ENCODE results near the gene KCMF1.
A peak's percentile ranks its signal among the peaks of the same experiment; 100 is the strongest.

KCMF1 gene

DNA sequence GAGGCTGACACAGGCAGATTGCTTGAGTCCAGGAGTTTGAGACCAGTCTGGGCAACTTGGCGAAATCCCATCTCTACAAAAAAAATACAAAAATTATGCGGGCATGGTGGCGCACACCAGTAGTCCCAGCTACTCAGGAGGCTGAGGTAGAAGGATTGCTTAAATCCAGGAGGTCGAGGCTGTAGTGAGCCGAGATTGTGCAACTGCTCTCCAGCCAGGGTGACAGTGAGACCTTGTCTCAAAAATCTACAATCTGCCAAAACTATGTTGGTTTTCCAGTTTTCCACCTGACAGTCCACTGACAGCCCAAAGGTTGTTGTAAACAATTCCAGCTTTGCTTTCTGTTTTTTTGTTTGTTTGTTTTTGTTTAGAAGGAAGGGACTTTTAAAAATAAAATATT lies 51.3 kb downstream of the KCMF1 start:
- no peak for DNase-seq (ENCODE audit: low read depth, low spot score)

DNA sequence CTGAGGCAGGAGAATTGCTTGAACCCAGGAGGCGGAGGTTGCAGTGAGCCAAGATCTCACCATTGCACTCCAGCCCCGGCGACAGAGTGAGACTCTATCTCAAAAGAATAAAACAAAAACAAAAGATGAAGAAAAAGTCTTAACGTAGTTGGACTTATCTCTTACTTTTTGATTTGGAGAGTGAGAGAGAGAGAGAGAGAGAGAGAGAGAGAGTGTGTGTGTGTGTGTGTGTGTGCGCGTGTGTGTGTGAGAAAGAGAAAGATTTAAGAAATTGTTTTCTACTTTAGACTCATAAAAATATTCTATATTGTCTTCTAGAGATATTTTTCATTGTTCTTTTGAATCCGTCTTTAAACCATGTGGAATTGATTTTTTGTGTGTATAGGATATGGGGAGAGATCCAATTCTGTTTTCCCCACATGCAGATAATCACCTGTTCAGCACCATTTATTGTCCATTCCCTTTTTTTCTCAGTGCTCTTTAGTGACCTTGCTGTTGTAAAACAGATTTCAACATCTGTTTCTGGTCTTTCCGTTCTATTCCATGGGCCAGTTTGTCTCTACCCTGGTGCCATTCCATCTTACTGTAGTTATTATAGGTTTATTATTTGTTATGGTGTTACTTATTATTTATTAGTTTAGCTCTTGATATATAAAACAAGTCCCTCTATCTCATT lies 53.5 kb downstream of the KCMF1 start:
- no peak for DNase-seq (ENCODE audit: low read depth, low spot score)

DNA sequence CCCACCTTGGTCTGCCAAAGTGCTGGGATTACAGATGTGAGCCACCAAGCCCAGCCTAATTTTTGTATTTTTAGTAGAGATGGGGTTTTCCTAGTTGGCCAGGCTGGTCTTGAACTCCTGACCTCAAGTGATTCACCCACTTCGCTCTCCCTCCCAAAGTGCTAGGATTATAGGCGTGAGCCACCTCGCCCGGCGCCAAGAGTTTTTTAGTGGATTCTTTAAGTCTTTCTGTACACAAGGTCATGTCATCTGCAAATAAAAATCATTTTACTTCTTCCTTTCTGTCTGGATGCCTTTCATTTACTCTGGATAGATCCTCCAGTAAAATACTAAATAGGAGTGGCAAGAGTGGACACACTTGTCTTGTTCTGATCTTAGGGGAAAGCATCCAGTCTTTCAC lies 61.7 kb downstream of the KCMF1 start:
- DNase-seq (ENCODE audit: low read depth, low spot score): no peak

DNA sequence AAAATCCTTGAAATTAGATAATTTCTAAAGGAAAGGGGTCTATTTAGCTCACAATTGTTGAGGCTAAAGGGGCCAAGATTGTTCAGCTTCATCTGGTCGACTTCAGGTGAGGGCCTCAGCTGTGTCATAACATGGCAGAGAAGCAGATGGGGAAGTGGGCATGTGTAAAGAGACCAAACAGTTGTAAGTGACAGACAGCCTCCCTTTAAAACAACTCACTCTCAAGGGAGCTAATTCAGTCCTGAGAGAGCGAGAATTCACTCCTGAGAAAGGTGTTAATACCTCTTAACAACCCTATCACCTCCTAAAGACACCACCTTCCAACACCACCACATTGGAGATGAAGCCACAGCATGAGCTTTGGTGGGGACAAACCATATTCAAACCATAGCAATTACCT lies 62.4 kb downstream of the KCMF1 start:
- no peak for DNase-seq (ENCODE audit: low read depth, low spot score)

DNA sequence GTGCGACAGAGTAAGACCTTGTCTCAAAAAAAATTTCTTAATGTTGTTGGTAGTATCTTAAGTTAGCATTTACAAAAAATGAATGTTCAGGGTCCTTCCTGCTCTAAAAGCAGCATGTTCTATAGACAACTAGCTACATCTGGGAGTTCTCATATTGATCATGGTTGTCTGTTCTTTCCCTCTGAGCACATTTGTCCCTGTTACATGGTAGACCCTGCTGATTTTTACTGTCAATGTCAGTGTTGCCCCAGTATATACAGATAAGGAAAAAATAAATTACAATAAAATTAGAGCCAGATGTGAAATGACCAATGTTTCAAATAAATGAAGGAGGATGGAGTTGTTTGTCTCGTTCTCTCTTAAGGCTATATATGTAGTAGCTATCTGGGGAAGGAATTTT lies 63.2 kb downstream of the KCMF1 start:
- no peak for DNase-seq (ENCODE audit: low read depth, low spot score)

DNA sequence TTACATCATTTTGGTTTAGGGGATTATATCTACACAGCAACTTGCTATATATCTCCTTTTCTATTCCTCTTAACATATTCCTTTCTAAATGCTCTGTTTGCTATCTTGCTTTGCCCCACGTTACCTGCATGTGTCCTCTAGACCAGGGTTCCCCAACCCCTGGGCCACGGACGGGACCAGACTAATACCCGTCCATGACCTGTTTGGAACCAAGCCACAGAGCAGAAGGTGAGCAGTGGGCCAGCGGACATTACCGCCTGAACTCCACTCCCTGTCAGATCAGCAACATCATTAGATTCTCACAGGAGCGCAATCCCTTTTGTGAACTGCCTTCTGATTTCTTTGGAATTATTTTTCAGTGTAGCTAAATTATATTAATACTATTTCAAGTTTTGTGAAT lies 66.7 kb downstream of the KCMF1 start:
- no peak for DNase-seq (ENCODE audit: low read depth, low spot score)

DNA sequence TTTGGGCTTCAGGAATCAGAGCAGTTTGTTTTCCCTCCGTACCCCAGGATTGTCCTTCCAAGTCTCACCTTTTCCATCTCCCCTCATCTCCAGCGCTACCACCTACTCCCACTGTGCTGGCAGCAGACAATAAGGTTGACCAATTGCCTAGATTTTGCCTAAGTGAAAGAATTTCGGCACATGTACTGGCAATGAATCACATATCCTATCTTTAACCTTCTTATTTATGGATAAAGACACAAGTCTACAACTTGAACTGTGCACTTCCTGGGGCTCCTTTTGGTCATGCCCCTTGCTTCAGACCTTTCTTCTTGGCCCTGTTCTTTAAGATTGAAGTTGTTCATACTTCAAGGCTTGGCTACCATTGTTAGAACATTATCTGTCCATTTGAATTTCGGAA lies 71.4 kb downstream of the KCMF1 start:
- no peak for DNase-seq (ENCODE audit: low read depth, low spot score)

DNA sequence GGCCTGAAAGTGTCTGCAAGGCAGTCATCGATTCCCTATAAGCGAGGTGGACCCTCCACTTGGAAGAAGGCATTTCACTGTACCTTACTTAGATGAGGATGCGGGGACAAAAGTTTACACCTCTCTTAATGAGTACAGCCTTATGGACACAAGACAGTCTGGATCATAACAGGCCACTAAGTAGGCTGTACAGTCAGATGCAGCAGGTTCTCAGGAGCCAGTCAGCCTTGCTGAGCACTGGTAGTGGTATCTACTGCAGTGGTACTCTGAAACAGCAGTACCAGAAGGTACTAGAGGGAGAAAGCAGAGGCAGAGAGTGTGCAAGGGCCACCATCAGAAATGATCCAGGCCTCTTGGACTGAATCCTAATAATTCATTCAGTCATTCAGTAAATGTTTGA lies 77.6 kb downstream of the KCMF1 start:
- DNase-seq (ENCODE audit: low read depth, low spot score): no peak

DNA sequence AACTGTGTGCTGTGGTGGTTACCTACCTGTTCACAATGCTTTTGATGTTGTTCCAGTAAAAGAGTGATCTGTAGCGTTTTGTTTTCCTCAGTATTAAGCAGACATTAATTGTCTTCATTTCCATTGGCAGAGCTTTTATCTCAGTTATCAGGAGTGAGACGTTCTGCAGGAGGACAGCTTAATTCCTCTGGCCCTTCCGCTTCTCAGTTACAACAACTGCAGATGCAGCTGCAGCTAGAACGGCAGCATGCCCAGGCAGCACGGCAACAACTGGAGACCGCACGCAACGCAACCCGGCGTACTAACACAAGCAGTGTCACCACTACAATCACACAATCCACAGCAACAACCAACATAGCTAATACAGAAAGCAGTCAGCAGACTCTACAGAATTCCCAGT lies 78.3 kb downstream of the KCMF1 start:
- DNase-seq (ENCODE audit: low read depth, low spot score): no peak

DNA sequence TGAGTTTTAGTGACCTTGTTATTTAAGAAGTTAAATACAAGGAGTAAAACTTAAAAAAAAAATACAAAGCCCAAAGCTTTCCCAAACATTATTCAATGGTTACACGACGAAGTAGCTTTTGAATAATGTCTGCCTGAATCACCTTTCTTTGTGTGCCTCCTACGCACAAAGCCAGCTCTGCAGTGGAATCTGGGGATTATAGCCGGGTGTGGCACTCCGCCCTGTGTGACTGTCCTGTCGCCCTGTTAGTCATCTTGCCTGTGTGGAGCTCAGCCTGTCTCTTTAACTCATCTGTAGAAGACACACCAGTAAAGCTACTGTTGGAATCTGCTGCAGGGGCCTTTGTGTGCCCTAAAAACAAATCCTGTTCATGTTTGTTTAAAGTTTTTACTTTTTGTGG lies 82.8 kb downstream of the KCMF1 start:
- DNase-seq (ENCODE audit: low read depth, low spot score): no peak

DNA sequence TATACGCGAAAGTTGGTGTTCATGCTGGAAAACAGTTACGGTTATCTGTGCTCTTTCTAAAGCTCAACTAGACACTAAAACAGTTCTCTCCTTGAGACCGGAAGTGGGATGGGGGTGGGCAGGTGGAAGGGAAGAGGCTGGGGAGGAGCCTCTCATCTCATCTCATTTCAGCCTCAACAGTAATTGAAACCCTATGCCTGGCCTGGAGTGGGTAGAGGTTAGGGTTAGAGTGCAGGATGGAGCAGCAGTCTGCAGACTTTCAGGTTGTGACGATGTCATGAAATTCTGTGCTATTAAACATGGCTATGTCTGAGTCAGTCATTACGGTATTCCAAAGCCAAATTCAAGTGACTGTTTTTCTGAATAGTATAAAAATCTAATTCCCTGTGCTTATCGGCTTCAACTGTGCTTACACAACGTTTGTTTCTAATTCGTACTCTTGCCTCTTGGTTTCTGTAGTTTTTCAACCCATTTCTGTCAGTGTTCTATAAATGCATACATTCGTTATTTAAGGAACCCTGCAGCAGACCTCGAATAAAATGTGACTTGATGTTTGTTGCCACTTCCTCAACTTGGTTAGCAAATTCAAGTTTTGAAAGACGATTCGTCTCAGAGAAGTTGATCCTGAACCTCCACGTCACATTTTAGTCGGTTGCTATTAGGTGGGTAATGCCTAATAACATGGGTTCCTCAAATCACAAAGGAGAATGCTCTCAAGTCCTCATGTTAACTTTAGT lies 86.4 kb downstream of the KCMF1 start:
- no peak for DNase-seq (ENCODE audit: low read depth, low spot score)

DNA sequence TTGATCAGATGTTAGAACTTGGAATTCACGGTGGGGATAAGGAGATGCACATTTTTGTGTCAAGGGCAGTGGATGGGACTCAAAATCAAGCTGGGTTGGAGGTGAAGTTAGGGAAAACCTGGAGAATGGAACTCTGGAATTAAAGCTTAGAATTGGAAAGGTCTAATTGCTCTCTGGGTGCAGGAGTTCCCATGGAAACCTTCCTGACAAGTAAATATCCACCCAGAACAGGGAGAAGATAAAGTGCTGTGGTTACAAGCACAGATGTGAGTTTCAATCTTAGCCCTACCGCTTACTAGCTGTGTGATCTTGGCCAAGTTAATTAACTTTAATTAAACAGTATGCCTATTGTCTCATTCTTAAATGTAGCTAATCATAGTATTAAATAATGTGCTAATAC lies 90.9 kb downstream of the KCMF1 start:
- no peak for DNase-seq (ENCODE audit: low read depth, low spot score)

DNA sequence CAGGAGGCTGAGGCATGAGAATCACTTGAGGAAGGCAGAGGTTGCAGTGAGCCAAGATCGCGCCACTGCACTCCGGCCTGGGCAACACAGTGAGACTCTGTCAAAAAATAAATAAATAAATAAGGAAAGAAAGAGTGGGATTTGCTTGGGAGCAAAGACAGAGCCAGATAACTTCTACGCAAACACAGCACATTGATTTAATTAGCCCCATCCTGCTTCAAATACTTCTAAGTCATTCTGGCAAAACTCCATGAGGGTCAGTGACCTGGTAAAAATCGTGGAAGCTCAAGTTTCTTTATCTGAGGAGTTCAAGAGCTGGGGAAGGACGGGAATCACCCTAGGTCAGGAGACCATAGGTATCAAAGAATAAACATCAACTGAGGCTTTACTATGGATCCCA lies 91.6 kb downstream of the KCMF1 start:
- DNase-seq (ENCODE audit: low read depth, low spot score): no peak

DNA sequence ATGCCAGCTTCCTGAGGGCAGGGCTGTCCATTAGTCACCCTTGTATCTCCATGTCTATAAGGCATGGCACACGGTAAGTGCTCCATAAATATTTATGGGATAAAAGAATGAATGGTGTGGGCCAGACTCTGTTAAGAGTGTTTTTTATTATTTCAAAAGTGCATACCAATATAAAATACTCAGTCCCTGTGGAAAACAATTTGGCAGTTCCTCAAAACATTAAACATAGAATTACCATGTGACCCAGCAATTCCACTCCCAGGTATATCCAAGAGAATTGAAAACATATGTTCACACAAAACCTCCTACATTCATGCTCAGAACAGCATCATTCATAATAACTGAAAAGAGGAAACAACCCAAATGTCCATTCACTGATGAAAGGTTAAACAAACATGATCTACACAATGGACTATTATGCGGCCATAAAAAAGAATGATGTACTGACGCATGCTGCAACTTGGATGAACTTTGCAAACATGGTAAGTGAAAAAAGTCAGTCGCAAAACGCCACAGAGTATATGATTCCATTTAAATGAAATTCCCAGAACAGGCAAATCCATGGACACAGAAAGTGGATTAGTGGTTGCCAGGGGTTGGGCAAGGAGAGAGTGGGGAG lies 93.1 kb downstream of the KCMF1 start:
- no peak for DNase-seq (ENCODE audit: low read depth, low spot score)

DNA sequence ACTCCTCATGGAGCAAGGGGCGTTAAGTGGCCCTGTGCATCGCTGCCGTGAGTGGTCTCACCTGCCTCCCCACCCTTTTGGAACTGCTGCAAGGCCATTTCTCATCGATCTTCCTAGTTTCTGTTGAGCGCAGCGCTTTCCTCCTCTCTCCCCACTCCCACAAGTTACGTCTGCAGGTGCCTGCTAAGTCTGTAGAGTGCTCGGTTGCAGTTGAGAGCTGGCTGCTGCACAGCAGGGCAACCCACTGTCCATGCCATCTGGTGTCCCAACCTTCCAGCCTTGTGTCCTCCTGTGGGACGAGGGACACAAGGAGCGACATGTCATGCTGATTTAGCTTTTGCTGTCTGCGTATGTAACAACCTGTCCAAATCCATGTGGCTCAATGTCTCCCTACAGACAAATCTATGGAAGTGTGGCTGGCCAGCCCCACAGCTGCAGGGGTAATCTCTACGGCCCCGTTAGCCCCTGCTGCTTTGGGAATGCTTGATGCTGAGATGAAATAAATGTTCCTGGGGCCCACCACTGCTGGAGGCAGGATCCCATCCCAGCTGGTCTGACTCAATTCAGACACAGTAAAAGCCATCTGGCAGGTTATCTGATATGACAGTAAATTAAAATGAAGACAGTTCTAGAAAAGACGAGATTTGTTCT lies 94.1 kb downstream of the KCMF1 start:
- no peak for DNase-seq (ENCODE audit: low read depth, low spot score)

DNA sequence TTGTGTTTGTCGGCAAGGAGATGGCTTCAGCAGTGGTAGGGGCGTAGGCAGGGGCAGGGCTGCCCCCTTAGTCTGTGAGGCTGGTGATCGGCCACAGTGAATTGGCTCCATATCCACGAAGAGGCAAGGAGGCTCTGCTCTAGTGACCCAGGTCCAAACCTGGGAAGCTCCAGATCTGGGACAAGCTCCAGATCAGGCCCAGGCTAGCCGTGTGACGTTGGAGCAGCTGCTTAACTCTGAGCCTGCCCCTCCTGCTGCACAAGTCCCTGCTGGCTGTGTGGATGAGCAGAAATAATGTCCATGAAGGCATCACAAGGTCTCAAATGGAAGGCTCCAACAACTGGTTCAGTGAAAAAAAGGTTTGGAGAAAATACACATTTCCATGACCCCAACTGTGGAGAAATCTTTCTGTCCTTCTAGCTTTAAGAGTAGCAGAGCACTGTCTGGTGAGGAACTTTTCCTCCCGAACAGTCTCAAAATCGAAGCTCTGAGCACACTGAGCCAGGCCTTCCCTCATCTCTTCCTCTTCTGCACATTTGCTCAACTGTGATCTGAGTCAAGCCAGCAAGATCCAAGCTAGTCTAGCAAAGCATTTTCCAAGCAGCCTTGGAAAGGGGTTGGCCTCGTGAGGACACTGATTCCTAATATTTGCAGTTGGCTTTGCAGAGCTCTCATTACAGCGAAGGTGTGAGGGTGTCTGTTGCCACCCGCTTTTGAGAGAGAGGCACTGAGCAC lies 95.2 kb downstream of the KCMF1 start:
- no peak for DNase-seq (ENCODE audit: low read depth, low spot score)

DNA sequence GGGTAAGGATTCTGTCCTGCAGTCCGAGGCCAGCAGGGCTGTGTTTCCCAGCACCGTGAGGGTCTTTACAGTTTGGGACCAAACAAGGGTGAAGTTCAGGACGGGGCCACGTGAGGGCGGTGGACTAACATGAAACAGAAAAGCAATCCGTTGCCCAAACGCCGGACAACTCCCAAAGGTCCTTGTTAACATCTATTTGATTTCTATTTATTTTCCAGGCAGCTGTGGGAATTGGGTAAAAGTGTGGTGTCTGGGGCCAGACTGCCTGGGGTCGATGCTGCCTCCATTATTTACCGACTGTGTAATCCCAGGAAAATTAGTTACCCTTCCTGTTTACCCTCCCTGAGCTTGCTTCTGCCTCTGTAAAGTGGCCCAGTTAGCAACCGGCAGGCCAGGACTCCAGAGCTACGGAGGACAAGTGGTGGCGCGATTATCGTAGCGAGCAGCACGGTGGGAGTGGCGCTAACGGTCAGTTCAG lies 96.0 kb downstream of the KCMF1 start:
- peak; percentile 20 for DNase-seq (ENCODE audit: low read depth, low spot score)

DNA sequence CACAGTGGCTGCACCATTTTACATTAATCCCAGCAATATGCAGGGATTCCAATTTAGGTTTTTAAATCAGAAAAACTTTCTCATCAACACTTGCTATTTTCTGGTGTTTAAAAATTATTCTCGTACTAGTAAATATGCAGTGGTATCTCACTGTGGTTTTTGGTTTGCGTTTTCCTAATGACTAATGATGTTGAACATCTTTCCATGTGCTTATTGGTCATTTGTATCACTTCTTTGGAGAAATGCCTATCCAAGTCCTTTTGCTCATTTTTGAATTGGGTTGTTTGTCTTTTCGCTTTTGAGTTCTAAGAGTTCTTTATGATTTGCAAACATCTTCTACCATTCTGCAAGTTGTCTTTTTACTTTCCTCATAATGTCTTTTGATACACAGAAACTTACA lies 100.1 kb downstream of the KCMF1 start:
- no peak for DNase-seq (ENCODE audit: low read depth, low spot score)

DNA sequence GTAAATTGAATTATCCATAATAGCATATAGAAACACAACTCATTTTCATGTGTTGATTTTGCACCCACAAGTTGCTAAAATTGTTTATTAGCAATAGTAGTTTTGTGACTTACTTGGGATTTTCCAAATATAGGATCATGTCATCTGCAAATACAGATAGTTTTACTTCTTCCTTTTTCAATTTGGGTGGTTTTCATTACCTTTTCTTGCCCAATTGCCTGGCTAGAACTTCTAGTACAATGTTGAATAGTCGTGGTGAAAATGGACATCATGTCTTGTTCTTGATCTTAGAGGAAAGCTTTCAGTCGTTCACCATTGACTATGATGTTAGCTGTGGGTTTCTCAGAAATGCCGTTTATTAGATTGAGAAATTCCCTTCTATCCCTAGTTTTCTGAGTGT lies 102.1 kb downstream of the KCMF1 start:
- DNase-seq (ENCODE audit: low read depth, low spot score): no peak

DNA sequence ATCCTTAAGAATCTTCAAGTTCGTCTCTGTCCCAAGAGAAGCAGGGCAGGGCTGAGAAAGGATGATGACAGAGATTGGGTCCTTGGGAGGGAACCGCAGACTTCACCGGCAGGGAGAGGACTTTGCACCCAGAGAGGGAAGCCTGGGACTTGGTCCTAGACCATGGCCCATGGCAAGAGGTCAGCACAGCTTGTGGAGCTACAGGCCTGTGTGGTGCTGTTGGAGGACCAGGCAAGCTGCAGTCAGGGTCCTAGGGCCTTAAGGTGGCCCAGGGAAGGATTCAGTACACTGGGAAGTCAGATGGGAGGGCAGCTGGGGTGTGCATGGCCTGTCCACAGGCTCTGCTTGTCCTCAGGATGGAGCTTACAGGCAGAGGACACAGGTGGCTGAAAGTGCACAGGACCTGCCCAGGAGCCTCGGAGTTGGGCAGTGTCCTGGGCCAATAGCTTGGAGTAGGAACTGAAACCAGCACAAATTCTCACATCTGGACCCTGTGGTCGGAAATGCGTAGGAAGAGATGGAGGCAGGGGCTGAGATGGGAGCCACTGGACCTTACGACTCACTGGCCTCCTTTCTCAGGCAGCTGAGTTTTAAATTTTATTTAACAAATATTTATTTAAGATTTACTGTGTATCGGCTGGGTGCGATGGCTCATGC lies 105.8 kb downstream of the KCMF1 start:
- DNase-seq (ENCODE audit: low read depth, low spot score): no peak

DNA sequence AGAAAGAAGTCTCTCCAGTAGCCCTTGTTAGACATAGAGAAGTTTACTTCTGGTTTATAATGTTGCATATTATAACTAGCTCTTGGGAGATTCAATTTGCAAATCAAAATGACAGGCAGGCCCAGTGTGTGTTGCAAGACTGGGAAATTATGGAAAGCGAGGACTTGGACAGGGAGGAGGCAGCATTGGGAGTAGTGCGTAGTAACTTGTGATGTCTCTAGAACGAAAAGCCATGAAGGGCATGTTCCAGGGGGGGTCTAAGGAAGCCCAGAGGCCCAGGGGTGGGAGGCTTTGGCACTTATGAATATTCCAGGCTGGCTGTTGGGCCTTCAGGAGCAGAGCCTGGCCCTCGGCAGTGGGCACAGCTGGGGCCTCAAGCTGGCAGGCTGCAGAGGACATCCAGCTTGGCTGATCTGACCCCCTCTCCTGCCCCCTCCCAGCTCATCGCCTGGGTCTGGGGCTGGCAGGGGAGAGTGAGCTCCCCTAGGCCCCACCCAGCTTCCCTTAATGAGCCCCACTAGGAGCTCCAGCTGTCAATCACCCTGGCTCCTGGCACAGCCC lies 107.0 kb downstream of the KCMF1 start:
- DNase-seq (ENCODE audit: low read depth, low spot score): no peak
